Measurements from ENCODE around the gene ZNF331.

ZNF331 gene

GRCh38 chr19:53530622-53531021 is 7.3 kb upstream of the ZNF331 start:
- TF ChIP-seq, protein P1, sequence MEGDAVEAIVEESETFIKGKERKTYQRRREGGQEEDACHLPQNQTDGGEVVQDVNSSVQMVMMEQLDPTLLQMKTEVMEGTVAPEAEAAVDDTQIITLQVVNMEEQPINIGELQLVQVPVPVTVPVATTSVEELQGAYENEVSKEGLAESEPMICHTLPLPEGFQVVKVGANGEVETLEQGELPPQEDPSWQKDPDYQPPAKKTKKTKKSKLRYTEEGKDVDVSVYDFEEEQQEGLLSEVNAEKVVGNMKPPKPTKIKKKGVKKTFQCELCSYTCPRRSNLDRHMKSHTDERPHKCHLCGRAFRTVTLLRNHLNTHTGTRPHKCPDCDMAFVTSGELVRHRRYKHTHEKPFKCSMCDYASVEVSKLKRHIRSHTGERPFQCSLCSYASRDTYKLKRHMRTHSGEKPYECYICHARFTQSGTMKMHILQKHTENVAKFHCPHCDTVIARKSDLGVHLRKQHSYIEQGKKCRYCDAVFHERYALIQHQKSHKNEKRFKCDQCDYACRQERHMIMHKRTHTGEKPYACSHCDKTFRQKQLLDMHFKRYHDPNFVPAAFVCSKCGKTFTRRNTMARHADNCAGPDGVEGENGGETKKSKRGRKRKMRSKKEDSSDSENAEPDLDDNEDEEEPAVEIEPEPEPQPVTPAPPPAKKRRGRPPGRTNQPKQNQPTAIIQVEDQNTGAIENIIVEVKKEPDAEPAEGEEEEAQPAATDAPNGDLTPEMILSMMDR (IDR thresholded peaks at IDR 0.05; ENCODE audit: extremely low read depth, missing control alignments) = no peak
- DNase-seq (ENCODE audit: low spot score) = no peak

- DNase-seq (ENCODE audit: low spot score) = no peak
- TF ChIP-seq, protein P1 (IDR thresholded peaks at IDR 0.05; ENCODE audit: extremely low read depth, missing control alignments) = no peak
Measured at GRCh38 chr19:53531457-53531856, 6.5 kb upstream of the ZNF331 start.

GRCh38 chr19:53532362-53532761 is 5.6 kb upstream of the ZNF331 start:
- no peak for DNase-seq (ENCODE audit: low spot score)
- TF ChIP-seq, protein P1 (IDR thresholded peaks at IDR 0.05; ENCODE audit: extremely low read depth, missing control alignments) = no peak

GRCh38 chr19:53536225-53536548 is 1.8 kb upstream of the ZNF331 start:
- no peak for DNase-seq (ENCODE audit: low spot score)
- TF ChIP-seq, protein P1 (IDR thresholded peaks at IDR 0.05; ENCODE audit: extremely low read depth, missing control alignments) = no peak

GRCh38 chr19:53537121-53537520 is 824 bp upstream of the ZNF331 start:
- no peak for DNase-seq (ENCODE audit: low spot score)
- TF ChIP-seq, protein P1 (IDR thresholded peaks at IDR 0.05; ENCODE audit: extremely low read depth, missing control alignments) = no peak

GRCh38 chr19:53538378-53539109 is 599 bp downstream of the ZNF331 start:
- TF ChIP-seq, protein P1 (IDR thresholded peaks at IDR 0.05; ENCODE audit: extremely low read depth, missing control alignments) = no peak

DNA sequence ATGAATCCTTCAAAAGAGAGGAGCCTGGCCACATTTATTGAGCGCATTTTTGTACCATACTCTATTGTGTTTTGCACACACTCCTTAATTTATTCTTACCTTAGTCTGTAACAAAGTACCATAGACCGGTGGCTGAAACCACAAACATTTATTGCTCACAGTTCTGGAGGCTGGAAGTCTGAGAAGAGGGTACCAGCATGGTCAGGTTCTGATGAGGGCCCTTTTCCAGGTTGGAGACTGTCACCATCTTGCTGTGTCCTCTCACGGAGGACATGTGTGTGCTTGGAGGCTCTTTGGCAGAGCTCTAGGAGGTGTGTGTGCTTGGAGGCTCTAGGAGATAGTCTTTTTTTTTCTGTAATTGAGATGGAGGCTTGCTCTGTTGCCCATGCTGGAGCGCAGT is 2.1 kb downstream of the ZNF331 start:
- TF ChIP-seq, protein P1 (IDR thresholded peaks at IDR 0.05; ENCODE audit: extremely low read depth, missing control alignments) = no peak
- DNase-seq (ENCODE audit: low spot score) = no peak

More at GRCh38 chr19:53538378-53539109, 599 bp downstream of the ZNF331 start:
- no peak for DNase-seq (ENCODE audit: low spot score)

All from GM20000 (cell line).